Ishikawa (cell line): ENCODE results near the gene LHX8.

Experiments
- CEBPB ChIP-seq: IDR thresholded peaks from 2 replicates; pipeline ENCODE4 v1.6.1; 2012
- CREB1 ChIP-seq: IDR thresholded peaks from 2 replicates; pipeline ENCODE4 v1.6.1; 2012; ENCODE audit warnings: low read depth
- EGR1 ChIP-seq: IDR thresholded peaks from 2 replicates; pipeline ENCODE4 v1.6.1; 2012
- EP300 ChIP-seq: IDR thresholded peaks from 2 replicates; pipeline ENCODE4 v1.6.1; 2012; ENCODE audit warnings: borderline replicate concordance
- FOXM1 ChIP-seq: IDR thresholded peaks from 2 replicates; pipeline ENCODE4 v1.6.1; 2012; ENCODE audit warnings: low read depth, borderline replicate concordance
- NFIC ChIP-seq: IDR thresholded peaks from 2 replicates; pipeline ENCODE4 v1.6.1; 2012
- RAD21 ChIP-seq: IDR thresholded peaks from 2 replicates; pipeline ENCODE4 v1.6.1; 2012; ENCODE audit warnings: low read depth
- TAF1 ChIP-seq: IDR thresholded peaks from 2 replicates; pipeline ENCODE4 v1.6.1; 2012; ENCODE audit warnings: low read depth, mild to moderate bottlenecking
- TCF12 ChIP-seq: IDR thresholded peaks from 2 replicates; pipeline ENCODE4 v1.6.1; 2012; ENCODE audit warnings: low read depth
- TEAD4 ChIP-seq: IDR thresholded peaks from 2 replicates; pipeline ENCODE4 v1.6.1; 2012
- YY1 ChIP-seq: IDR thresholded peaks from 2 replicates; pipeline ENCODE4 v1.6.1; 2012; ENCODE audit warnings: low read depth
- ZBTB7A ChIP-seq: IDR thresholded peaks from 2 replicates; pipeline ENCODE4 v1.6.1; 2012; ENCODE audit warnings: low read depth
- TF ChIP-seq, protein P1 (sequence below): IDR thresholded peaks from 2 replicates; pipeline ENCODE4 v1.6.1; 2012
- TF ChIP-seq, protein P2 (sequence below): IDR thresholded peaks from 2 replicates; pipeline ENCODE4 v1.6.1; 2012; ENCODE audit warnings: low read depth, mild to moderate bottlenecking
- TF ChIP-seq, protein P3 (sequence below): IDR thresholded peaks from 2 replicates; pipeline ENCODE4 v1.6.1; 2012

LHX8 gene

DNA sequence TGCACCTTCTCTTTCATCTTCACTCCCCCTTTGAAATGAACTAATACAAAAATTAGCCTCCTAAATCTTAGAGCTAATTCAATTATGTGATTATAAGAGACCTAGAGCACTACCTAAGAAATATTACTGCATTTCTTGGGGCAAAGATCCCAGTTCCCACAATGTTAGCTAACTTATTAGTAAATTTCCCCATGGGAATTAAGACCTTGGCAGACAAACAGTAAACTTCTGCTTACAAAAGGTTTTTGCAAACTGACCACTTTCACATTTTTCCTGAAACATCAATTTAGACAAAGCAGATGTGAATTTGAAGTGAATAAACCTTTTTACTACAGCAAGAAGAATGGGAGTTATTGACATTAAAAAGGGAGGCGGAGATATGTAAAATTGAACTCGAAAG, 34.6 kb upstream of the LHX8 start:
- no peak for TF ChIP-seq RAD21
- TF ChIP-seq, protein P1, sequence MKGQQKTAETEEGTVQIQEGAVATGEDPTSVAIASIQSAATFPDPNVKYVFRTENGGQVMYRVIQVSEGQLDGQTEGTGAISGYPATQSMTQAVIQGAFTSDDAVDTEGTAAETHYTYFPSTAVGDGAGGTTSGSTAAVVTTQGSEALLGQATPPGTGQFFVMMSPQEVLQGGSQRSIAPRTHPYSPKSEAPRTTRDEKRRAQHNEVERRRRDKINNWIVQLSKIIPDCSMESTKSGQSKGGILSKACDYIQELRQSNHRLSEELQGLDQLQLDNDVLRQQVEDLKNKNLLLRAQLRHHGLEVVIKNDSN = no peak
- TF ChIP-seq, protein P2, sequence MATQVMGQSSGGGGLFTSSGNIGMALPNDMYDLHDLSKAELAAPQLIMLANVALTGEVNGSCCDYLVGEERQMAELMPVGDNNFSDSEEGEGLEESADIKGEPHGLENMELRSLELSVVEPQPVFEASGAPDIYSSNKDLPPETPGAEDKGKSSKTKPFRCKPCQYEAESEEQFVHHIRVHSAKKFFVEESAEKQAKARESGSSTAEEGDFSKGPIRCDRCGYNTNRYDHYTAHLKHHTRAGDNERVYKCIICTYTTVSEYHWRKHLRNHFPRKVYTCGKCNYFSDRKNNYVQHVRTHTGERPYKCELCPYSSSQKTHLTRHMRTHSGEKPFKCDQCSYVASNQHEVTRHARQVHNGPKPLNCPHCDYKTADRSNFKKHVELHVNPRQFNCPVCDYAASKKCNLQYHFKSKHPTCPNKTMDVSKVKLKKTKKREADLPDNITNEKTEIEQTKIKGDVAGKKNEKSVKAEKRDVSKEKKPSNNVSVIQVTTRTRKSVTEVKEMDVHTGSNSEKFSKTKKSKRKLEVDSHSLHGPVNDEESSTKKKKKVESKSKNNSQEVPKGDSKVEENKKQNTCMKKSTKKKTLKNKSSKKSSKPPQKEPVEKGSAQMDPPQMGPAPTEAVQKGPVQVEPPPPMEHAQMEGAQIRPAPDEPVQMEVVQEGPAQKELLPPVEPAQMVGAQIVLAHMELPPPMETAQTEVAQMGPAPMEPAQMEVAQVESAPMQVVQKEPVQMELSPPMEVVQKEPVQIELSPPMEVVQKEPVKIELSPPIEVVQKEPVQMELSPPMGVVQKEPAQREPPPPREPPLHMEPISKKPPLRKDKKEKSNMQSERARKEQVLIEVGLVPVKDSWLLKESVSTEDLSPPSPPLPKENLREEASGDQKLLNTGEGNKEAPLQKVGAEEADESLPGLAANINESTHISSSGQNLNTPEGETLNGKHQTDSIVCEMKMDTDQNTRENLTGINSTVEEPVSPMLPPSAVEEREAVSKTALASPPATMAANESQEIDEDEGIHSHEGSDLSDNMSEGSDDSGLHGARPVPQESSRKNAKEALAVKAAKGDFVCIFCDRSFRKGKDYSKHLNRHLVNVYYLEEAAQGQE = no peak

DNA sequence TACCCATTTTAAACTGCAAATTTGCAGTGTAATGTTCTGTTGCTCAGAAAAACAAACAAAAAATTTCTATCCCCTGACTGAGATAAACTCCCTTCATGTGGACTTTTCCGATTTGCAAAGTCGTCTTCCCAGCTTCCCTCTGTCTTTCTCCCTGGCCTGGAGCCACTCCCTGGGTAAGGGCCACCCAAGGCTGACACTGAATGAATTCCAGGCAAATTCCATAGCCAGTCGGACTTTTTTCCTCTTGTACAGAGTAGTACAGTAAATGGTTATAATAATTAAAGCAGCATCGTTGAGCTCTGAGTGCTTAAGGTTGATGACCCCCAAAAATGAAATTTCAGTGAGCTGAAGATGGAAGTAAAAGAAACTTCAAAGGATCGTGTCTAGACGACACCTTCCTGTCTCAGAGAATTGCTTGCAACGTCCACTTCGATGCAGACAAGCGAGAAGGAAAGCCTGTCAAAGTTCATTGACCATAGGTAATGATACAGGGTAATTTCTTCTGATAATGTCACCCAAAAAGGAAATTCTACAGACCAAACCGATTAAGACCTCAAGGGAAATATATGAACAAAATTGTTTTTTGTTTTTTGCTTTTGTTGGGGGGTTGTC, 33.6 kb upstream of the LHX8 start:
- TF ChIP-seq CREB1 (no peak), TCF12 (no peak), FOXM1 (no peak), TAF1 (no peak), CEBPB (no peak), EGR1 (no peak)
- TF ChIP-seq, protein P1 = no peak

DNA sequence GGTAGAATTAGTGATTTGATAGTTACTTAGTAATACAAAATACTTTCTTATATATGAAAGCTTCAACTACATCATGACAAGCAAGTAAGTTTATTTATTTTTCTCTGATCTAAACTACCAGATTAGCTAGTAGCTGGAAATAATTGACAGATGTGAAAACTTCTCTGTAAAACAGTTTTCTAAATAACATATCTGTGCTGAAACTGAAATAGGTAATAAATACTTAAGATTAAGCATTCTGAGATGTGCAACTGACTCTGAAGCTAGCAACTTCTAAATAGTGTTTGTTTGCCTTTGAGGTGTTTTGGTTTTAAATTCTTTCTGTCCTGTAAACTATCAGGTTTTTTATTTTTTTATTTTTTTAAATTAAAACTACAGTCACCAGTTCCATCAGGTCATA, 18.5 kb upstream of the LHX8 start:
- no peak for TF ChIP-seq YY1
- no peak for TF ChIP-seq CREB1
- TF ChIP-seq RAD21 = no peak
- TF ChIP-seq CEBPB = no peak
- no peak for TF ChIP-seq ZBTB7A
- TF ChIP-seq, protein P1 = no peak
- no peak for TF ChIP-seq FOXM1
- TF ChIP-seq, protein P2 = no peak
- TF ChIP-seq TEAD4 = no peak
- no peak for TF ChIP-seq TCF12
- no peak for TF ChIP-seq EP300
- no peak for TF ChIP-seq TAF1
- TF ChIP-seq, protein P3, sequence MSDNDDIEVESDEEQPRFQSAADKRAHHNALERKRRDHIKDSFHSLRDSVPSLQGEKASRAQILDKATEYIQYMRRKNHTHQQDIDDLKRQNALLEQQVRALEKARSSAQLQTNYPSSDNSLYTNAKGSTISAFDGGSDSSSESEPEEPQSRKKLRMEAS = no peak
- no peak for TF ChIP-seq NFIC
- no peak for TF ChIP-seq EGR1

DNA sequence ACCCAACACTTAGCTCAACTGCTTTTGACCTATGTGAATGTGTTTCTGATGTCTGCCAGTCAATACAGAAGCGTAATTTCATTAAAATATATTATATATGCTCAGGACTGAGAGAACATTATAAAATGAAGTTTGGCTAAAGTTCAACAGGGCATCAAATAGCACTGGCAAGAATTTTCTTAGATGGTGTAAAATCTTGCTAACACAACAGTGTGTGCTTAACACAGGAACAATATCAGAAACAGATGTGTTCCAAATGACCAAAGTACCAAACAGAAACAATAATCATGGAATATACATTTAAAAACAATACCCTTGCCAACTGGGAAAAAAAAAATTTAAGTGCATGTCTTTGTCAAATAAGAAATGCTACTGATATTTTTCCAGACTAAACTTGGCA, 10.4 kb upstream of the LHX8 start:
- no peak for TF ChIP-seq RAD21

DNA sequence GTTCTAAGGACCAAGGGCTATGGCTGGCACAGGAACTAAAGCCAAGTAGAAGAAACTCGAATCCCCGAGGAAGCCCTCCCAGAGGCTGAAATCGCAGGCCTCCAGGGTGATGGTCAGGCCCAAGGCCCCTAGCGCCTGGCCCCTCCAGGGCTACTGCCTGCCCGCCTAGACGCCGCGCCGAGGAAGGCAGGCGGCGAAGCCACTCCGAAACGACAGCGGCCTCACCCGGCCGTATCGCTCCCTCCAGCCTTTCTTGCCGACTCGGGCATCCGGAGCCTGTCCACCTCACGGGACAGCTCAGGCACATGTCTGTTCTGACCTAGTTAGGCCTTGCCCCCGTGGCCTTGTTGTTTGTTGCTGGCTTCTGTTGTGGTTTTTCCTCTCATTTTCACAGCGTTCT, 9.7 kb upstream of the LHX8 start:
- no peak for TF ChIP-seq TCF12
- TF ChIP-seq TEAD4 = no peak
- TF ChIP-seq, protein P2 = no peak
- no peak for TF ChIP-seq RAD21
- TF ChIP-seq CREB1 = no peak
- no peak for TF ChIP-seq FOXM1
